Suppressor macrophage treated with lipopolysaccharide for 4 hours (primary cell): ENCODE results near the gene CDC20B.
"Not testable (repeated sequence)": the region's sequence is repeated elsewhere in the genome, so short reads cannot be mapped to it uniquely, and the experiment has no call there.

ENCODE experiments used
- DNase-seq: peaks from one replicate; pipeline ENCODE4 v3.0.0-alpha.2; 2020

Gene CDC20B

DNA sequence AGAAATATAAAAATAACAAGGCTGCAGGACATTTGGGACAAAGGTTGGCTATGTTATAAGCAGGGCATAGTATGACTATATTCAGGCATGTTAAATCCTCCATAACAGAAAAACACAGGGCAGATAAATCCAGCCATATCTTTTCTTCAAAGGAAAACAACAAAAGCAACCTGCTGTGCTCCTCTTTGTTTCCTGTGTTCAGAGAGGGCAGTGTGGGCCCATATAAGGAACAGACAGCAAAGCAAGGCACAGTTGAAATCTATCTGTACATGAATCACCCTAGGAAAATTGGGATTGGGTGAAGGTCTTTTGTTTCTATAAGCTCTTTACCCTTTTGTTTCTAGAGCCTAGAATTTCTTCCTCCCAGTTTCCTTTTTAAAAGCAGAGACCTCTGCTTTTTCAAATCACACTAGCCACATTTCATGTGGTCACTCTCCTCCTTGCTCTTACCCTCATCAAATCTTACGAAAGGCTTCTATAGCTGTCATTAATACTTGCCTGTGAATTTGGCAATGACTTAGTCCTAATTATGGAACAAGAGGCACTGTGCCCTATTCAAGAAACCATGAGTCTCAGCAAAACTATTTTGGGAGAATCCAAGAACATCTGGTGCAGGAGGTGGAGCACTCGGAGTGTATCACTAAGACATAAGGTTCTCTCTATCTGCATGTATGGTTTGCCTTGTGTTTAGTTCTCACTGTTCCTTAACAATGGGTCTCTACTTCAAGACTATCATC, 68.8 kb downstream of the CDC20B start:
- DNase-seq, result no peak

- DNase-seq, result no peak
Observed at GRCh38 chr5:55102348-55102747, 70.6 kb downstream of the CDC20B start, which contains the start of gene GZMA. GZMA (plus strand) TSS chr5:55102646; CDS start chr5:55102683, 37 bp downstream.

DNA sequence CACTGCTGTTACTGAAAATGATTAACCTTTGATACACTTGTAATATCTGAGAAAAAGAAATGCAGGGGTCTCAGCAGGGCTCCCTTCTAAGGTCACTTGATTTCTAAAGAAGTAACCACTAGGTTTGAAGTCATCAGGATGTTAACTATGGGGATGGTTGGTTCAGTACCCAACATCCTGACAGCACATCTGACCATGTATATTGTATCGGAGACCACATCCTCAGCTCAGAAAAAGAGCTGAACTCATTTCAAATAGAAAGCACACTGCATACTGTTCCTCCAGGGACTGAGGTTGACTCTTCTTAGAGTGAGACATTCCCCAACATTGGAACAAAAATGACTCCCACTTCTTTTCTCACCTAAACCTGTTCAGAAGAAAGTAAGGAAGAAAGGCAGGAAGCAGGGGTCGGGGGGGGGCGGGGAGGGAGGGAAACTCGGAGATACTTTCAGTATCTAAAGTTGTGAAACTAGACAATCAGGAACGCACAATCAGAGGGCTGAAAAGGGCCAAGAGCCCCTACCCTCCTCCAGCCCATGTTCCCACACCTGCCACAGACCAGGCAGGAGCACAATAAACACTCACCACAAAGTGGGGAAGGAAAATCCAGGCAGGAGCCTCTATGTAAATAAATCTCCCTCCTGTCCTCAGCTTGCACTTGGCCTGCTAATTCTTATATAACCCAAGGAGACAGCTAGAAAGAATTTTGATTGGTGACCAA, 71.3 kb downstream of the CDC20B start:
- no peak for DNase-seq

- DNase-seq, result not testable (repeated sequence)
Observed at GRCh38 chr5:55101148-55101547, 71.8 kb downstream of the CDC20B start.

- no peak for DNase-seq
Observed at GRCh38 chr5:55096861-55097260, 76.1 kb downstream of the CDC20B start.

DNA sequence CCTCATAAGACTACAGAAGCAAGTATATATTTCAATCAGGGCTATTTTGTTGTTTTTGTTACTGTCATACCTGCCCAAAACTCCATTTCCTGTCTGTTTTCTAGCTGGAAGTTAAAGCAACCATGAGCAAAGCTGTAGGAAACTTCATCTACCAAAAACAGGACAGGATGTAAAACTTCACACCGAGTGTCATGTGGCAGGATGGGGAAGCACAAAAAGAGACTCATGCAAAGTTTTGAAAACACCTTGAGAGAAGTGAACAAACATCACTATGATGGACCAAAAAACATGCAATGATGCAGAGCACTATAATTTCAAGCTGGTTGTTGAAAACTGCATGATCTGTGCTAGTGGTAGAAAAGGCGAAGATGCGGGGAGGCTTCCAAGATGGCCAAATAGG, 76.8 kb downstream of the CDC20B start:
- DNase-seq, result no peak

DNA sequence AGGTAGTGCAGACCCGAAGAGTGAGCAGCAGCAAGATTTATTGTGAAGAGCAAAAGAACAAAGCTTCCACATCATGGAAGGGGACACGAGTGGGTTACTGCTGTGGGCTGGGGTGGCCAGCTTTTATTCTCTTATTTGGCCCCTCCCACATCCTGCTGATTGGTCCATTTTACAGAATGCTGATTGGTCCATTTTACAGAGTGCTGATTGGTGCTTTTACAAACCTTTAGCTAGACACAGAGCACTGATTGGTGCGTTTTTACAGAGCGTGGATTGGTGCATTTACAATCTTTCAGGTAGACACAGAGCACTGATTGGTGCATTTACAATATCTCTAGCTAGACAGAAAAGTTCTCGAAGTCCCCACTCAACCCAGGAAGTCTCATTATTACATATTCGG, 82.0 kb downstream of the CDC20B start:
- not testable (repeated sequence) for DNase-seq

DNA sequence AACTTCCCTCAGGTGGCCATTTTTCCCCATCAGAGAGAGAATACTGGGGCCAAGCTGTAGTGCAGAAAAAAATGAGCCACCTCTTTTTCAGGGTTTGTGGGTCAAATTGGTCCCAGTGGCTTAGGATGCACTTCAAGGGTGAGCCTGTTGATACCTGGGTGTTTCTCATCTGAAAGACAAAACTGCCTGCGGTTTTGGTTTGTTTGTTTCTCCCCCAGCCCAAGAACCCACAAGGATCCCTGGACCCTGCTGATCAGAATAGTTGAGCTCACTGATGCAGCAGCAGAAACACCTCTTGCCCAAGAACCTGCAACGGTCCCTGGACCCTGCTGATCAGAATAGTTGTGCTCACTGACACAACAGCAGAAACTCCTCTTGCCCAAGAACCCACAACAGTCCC, 83.7 kb downstream of the CDC20B start:
- DNase-seq, result not testable (repeated sequence)

DNA sequence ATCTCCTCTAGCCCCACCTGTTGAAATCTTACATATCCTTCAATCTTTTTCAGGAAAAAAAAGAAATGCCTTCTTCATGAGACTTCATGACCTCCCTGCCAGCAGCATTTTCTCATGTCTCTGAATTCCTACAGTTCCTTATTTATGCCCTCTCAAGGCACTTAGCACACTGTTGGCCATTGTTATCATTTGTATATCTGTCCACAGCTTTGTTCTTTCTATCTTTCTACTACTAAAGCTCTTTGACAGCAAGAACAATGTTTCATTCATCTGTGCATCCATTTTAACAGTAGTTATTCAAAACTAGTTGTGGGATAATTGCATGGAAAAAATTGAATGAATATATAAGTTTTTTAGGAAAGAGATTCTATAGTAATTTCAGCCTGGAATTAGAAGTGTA, 91.4 kb downstream of the CDC20B start:
- no peak for DNase-seq

DNA sequence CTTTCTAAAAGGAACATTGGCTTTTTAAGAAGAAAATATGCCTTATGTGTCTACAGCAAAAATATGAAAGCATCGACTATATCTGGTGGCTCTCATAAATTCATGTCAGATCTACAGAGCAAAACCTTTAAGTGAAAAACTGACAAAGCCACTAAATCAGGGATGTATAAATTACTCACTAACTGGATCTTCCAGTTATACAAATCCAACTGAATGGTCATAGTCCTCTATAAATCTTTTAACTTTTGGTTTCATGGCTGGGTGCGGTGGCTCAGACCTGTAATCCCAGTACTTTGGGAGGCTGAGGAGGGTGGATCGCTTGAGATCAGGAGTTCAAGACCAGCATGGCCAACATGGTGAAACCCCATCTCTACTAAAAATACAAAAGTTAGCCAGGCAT, 99.8 kb downstream of the CDC20B start:
- no peak for DNase-seq

DNA sequence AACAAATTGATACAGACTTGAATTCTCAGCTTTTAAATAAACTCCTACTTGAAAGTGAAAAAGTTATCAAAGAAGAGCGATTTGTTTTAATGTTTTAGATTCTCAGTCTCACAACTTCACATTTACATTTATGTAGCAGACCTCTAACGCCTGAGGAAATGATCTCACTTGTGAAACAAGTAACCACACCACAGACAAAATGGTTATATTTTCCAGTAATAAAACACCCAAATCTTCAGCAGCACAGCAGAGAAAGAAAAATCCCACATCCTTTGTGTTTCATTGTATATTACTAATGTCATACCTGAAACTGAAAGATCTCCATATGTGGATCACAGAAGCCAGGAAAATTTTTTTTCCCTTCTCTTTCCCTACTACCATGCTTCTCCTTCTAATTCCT, 100.3 kb downstream of the CDC20B start:
- DNase-seq, result peak; percentile 0

- DNase-seq, result no peak
Observed at GRCh38 chr5:55071413-55071812, 101.6 kb downstream of the CDC20B start.

DNA sequence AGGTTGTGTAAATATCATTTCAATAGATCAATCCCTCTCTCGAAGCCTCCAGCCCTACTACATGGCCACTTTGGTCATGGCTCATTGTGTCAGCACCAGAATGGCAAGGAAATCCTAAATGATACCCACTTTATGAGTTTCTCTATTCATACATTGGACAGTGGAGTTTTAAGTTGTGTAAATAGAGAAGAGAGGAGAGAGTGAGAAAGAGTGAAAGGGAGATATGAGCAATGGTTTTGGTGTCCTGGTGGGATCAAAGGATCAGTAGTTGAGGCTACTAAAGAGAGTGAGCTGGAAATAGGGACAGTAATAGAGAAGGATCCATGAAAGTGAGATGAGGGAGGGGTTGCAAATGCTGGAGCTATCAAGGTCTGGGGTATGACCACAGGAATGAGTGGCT, 102.0 kb downstream of the CDC20B start:
- DNase-seq, result no peak

DNA sequence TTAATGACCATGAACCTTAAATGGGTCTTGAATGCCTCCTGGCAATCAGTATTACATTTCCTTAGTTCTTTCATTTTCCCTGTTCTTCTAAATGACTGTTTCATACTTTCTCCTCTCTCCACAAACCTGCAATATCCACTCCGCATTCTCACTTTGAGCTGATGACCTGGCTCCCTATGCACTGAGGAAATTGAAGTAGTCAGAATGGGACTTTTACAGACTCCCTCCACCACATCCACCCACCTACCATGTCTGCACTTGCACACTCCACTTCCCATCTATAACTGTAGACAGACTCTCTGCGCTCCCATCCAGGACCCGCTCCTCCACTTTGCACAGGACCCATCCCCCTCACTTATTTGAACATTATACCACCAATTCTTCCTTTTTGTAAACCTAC, 106.7 kb downstream of the CDC20B start:
- no peak for DNase-seq

- no peak for DNase-seq
Observed at GRCh38 chr5:55064523-55064922, 108.5 kb downstream of the CDC20B start.

GRCh38 chr5:55063899-55064298, 109.1 kb downstream of the CDC20B start:
- no peak for DNase-seq

- no peak for DNase-seq
Observed at GRCh38 chr5:55063220-55063863, 109.6 kb downstream of the CDC20B start.
